PC-3 (cell line): ENCODE data around the gene LRRC71. TPM values are rescaled to one million over a fixed set of nuclear protein-coding genes. Genes with fewer than 3 reads are reported as not detected.

Experiments
- ATAC-seq: fragments of 200-7000 bp; cut with Tn5 transposase; 2 replicates; pipeline ENCODE4 v1.9.1; 2020; ENCODE audit warnings: mild to moderate bottlenecking, moderate library complexity
- BruUV-seq: library from RNA; stranded (reverse); fragments of 400-500 nt; replicated peaks from 2 replicates; lab custom pipeline; 2021; lab: Mats Ljungman, UMichigan
- CTCF ChIA-PET: fragments of 300-600 bp; sonication (Branson Sonifier 250); formaldehyde crosslinking; loops from one replicate; lab custom pipeline; 2022; ENCODE audit warnings: antibody characterized with exemption; lab: Charles Lee
- POLR2A ChIA-PET: fragments of 300-600 bp; sonication (Branson Sonifier 250); formaldehyde crosslinking; loops from one replicate; lab custom pipeline; 2022; ENCODE audit warnings: antibody characterized with exemption; ENCODE audit not compliant: unreplicated experiment; lab: Charles Lee
- DNase-seq: peaks from one replicate; pipeline ENCODE4 v3.0.0-alpha.2; 2015
- H2AFZ ChIP-seq: fragments of 300-600 bp; sonication (generic); 2 replicates; pipeline ENCODE4 v1.6.0; 2016; ENCODE audit warnings: antibody characterized with exemption, low read length
- H3F3A ChIP-seq: fragments of 300-600 bp; sonication (generic); one replicate; pipeline ENCODE4 v1.6.0; 2017; ENCODE audit warnings: antibody characterized with exemption, low read length, control low read depth, mild to moderate bottlenecking; ENCODE audit not compliant: unreplicated experiment
- H3K27ac ChIP-seq: fragments of 300-600 bp; sonication (generic); 2 replicates; pipeline ENCODE4 v1.5.1; 2016; ENCODE audit warnings: mild to moderate bottlenecking, low read length
- H3K27me3 ChIP-seq: fragments of 300-600 bp; sonication (generic); 2 replicates; pipeline ENCODE4 v1.6.1; 2016; ENCODE audit warnings: low read length, mixed read lengths
- H3K36me3 ChIP-seq: fragments of 300-600 bp; sonication (generic); 2 replicates; pipeline ENCODE4 v1.6.1; 2016; ENCODE audit warnings: low read depth, mixed run types, low read length, mixed read lengths
- H3K4me1 ChIP-seq: fragments of 300-600 bp; sonication (generic); 2 replicates; pipeline ENCODE4 v1.5.1; 2016; ENCODE audit warnings: low read length; ENCODE audit not compliant: insufficient read depth
- H3K4me2 ChIP-seq: fragments of 300-600 bp; sonication (generic); 2 replicates; pipeline ENCODE4 v1.6.0; 2016; ENCODE audit warnings: low read length
- H3K4me3 ChIP-seq: fragments of 300-600 bp; sonication (generic); 2 replicates; pipeline ENCODE4 v1.5.1; 2016; ENCODE audit warnings: mild to moderate bottlenecking, low read length, mixed read lengths
- H3K79me2 ChIP-seq: fragments of 300-600 bp; sonication (generic); 2 replicates; pipeline ENCODE4 v1.6.1; 2017; ENCODE audit warnings: low read length, mixed read lengths
- H3K9ac ChIP-seq: fragments of 300-600 bp; sonication (generic); 2 replicates; pipeline ENCODE4 v1.6.0; 2016; ENCODE audit warnings: mild to moderate bottlenecking, low read length
- H3K9me2 ChIP-seq: fragments of 300-600 bp; sonication (generic); replicated peaks from 2 replicates; pipeline ENCODE4 v1.6.1; 2016; ENCODE audit warnings: mixed run types, low read length, mixed read lengths
- H3K9me3 ChIP-seq: fragments of 300-600 bp; sonication (generic); 2 replicates; pipeline ENCODE4 v1.6.1; 2016; ENCODE audit warnings: low read length, mixed read lengths
- H4K20me1 ChIP-seq: fragments of 300-600 bp; sonication (generic); 2 replicates; pipeline ENCODE4 v1.6.1; 2016; ENCODE audit warnings: low read length, mixed read lengths
- EZH2 ChIP-seq: fragments of 300-600 bp; sonication (generic); IDR thresholded peaks from one replicate; pipeline ENCODE4 v1.6.1; 2017; ENCODE audit warnings: antibody characterized with exemption, mild to moderate bottlenecking, low read length; ENCODE audit not compliant: unreplicated experiment
- EZH2phosphoT487 ChIP-seq: fragments of 300-600 bp; sonication (generic); IDR thresholded peaks from 2 replicates; pipeline ENCODE4 v1.6.1; 2018; ENCODE audit warnings: mild to moderate bottlenecking, antibody characterized with exemption, low read length, borderline replicate concordance
- intact Hi-C: fragments of 100-400 bp; cut with micrococcal nuclease; formaldehyde crosslinking; loops from 2 replicates; pipeline ENCODE4 v1.9.0; 2023
- total RNA-seq: library from RNA; depleted of rRNA; stranded (reverse); fragments of >200 nt; gene quantifications from 2 replicates; pipeline ENCODE4 v1.2.3, GENCODE V29; 2014
- TF ChIP-seq, protein P1 (sequence below): fragments of 300-600 bp; sonication (generic); conservative IDR thresholded peaks from 2 replicates; pipeline ENCODE4 v1.5.1; 2017; ENCODE audit warnings: antibody characterized with exemption, low read depth, mild to moderate bottlenecking, low read length

The LRRC71 gene
- total RNA-seq, 1 experiment from 2014 or later = 0.11 TPM

DNA sequence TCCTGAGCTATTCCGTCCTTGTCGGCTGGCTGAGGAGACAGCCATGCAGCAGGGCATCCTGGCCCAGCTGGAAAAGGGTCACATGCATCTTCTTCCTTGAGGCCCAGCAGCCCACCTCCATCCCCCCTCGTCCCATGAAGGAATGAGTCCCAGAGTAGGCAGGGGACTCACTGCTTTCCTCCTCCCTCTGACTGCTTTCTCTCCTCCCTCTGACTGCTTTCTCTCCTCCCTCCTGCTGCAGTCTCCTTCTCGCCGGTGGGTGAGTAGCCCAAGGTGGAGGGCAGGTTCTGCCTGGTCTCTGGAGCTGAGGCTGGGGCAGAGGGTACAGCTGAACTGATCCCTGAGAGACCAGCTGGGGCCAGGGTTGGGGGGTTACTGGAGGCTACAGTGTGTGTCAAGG is 46.3 kb upstream of the LRRC71 start:
- no peak overlapping the region for H3K9ac ChIP-seq
- no peaks in the 10 kb centered on the region for H3K9me3 ChIP-seq
- H3K36me3 ChIP-seq = no peaks in the 10 kb centered on the region
- CTCF ChIA-PET = no interaction called here
- no peak for DNase-seq
- 0 out of 2 replicates have a peak, but pooled peaks cover 4% of the 10 kb centered on the region for H3K9me2 ChIP-seq
- no peak overlapping the region for H3K27ac ChIP-seq
- H3K4me1 ChIP-seq = peaks cover 19% of the 10 kb centered on the region
- H3F3A ChIP-seq = no peaks in the 10 kb centered on the region
- no peaks in the 10 kb centered on the region for H3K79me2 ChIP-seq
- no peak overlapping the region for H3K4me2 ChIP-seq
- BruUV-seq = no TSS peak
- intact Hi-C loops = no loop called here
- H3K4me3 ChIP-seq = no peak overlapping the region
- POLR2A ChIA-PET = no interaction called here
- no peak for TF ChIP-seq EZH2phosphoT487
- TF ChIP-seq, protein P1, sequence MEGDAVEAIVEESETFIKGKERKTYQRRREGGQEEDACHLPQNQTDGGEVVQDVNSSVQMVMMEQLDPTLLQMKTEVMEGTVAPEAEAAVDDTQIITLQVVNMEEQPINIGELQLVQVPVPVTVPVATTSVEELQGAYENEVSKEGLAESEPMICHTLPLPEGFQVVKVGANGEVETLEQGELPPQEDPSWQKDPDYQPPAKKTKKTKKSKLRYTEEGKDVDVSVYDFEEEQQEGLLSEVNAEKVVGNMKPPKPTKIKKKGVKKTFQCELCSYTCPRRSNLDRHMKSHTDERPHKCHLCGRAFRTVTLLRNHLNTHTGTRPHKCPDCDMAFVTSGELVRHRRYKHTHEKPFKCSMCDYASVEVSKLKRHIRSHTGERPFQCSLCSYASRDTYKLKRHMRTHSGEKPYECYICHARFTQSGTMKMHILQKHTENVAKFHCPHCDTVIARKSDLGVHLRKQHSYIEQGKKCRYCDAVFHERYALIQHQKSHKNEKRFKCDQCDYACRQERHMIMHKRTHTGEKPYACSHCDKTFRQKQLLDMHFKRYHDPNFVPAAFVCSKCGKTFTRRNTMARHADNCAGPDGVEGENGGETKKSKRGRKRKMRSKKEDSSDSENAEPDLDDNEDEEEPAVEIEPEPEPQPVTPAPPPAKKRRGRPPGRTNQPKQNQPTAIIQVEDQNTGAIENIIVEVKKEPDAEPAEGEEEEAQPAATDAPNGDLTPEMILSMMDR = no peak
- no peak for TF ChIP-seq EZH2
- H2AFZ ChIP-seq = no peak overlapping the region
- no peaks in the 10 kb centered on the region for H4K20me1 ChIP-seq
- H3K27me3 ChIP-seq = no peaks in the 10 kb centered on the region
- ATAC-seq = no peak

GRCh38 chr1:156874572-156875340 is 45.7 kb upstream of the LRRC71 start:
- no TSS peak for BruUV-seq
- Histone ChIP-seq H3K27ac (no peak overlapping the region), H3K4me3 (no peak overlapping the region), H3K36me3 (no peaks in the 10 kb centered on the region), H3K9me3 (no peaks in the 10 kb centered on the region), H3K4me2 (no peak overlapping the region), H4K20me1 (no peaks in the 10 kb centered on the region), H3K27me3 (no peaks in the 10 kb centered on the region), H3K4me1 (peaks cover 17% of the 10 kb centered on the region), H2AFZ (no peak overlapping the region), H3F3A (no peaks in the 10 kb centered on the region), H3K9me2 (0 out of 2 replicates have a peak, but pooled peaks cover 4% of the 10 kb centered on the region), H3K9ac (no peak overlapping the region), H3K79me2 (no peaks in the 10 kb centered on the region)
- ChIA-PET POLR2A (no interaction called here), CTCF (no interaction called here)
- intact Hi-C loops = no loop called here
- ATAC-seq (no peak), DNase-seq (no peak)
- TF ChIP-seq, protein P1 = no peak
- TF ChIP-seq EZH2 (no peak), EZH2phosphoT487 (no peak)

DNA sequence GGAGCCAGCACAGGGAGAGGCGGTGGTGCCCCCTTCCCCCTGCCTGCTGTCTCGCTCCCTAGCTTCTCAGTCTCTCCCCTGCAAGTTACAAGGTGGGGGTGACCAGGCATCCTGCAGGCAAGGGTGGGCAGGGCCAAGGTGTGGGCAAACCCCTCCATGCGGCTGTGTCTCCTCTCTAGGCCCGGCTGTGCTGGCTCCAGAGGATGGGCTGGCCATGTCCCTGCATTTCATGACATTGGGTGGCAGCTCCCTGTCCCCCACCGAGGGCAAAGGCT is 45.2 kb upstream of the LRRC71 start:
- CTCF ChIA-PET = no interaction called here
- Histone ChIP-seq H3K4me3 (no peak overlapping the region), H3K9me2 (no peaks in the 10 kb centered on the region), H2AFZ (no peak overlapping the region), H3K9me3 (no peaks in the 10 kb centered on the region), H4K20me1 (no peaks in the 10 kb centered on the region), H3K36me3 (no peaks in the 10 kb centered on the region), H3K27ac (no peak overlapping the region), H3K4me2 (no peak overlapping the region), H3K27me3 (no peaks in the 10 kb centered on the region), H3K9ac (no peak overlapping the region), H3K4me1 (peaks cover 12% of the 10 kb centered on the region), H3K79me2 (no peaks in the 10 kb centered on the region), H3F3A (no peaks in the 10 kb centered on the region)
- TF ChIP-seq, protein P1 = no peak
- TF ChIP-seq EZH2phosphoT487 = no peak
- TF ChIP-seq EZH2 = no peak
- intact Hi-C loops = no loop called here
- no TSS peak for BruUV-seq
- DNase-seq = no peak
- ATAC-seq = no peak
- POLR2A ChIA-PET = no interaction called here
